IPS DF 4.7 (cell line): ENCODE data around the gene RAB26.

Source experiments
- DNase-seq: peaks from one replicate; pipeline ENCODE4 v3.0.0-alpha.2; 2013; ENCODE audit warnings: low spot score; ENCODE audit errors: extremely low read depth

Gene RAB26

GRCh38 chr16:2142942-2143877 lies 5.2 kb upstream of the RAB26 start:
- DNase-seq, result no peak

GRCh38 chr16:2143878-2144485 lies 4.4 kb upstream of the RAB26 start:
- DNase-seq, result no peak

- no peak for DNase-seq
Observed at GRCh38 chr16:2145843-2146242, 2.6 kb upstream of the RAB26 start.

- DNase-seq, result no peak
Observed at GRCh38 chr16:2147378-2147777, 1.0 kb upstream of the RAB26 start.

- DNase-seq, result no peak
Observed at GRCh38 chr16:2148714-2149629, 547 bp downstream of the RAB26 start.

GRCh38 chr16:2149630-2150417 lies 1.4 kb downstream of the RAB26 start:
- DNase-seq, result no peak

GRCh38 chr16:2150418-2151187 lies 2.2 kb downstream of the RAB26 start:
- no peak for DNase-seq

- DNase-seq, result no peak
Observed at GRCh38 chr16:2151188-2152091, 3.0 kb downstream of the RAB26 start.

GRCh38 chr16:2152695-2153506 lies 4.5 kb downstream of the RAB26 start:
- no peak for DNase-seq

GRCh38 chr16:2154533-2155090 lies 6.2 kb downstream of the RAB26 start:
- DNase-seq, result no peak

- peak; percentile 100 for DNase-seq
Observed at GRCh38 chr16:2155091-2155950, 6.9 kb downstream of the RAB26 start, which contains the start of gene TRAF7. Gene TRAF7 (plus strand): TSS chr16:2155782. CDS start chr16:2163921, 8,139 bp downstream.

- no peak for DNase-seq
Observed at GRCh38 chr16:2155977-2156848, 7.8 kb downstream of the RAB26 start.

- no peak for DNase-seq
Observed at GRCh38 chr16:2156849-2157224, 8.4 kb downstream of the RAB26 start.

GRCh38 chr16:2157480-2158261 lies 9.2 kb downstream of the RAB26 start:
- DNase-seq, result no peak

- DNase-seq, result no peak
Observed at GRCh38 chr16:2158262-2158638, 9.8 kb downstream of the RAB26 start.
